Mucosa of gallbladder (tissue), 1 donor: Measurements from ENCODE around the gene TMEM236. TPM values are rescaled to one million over a fixed set of nuclear protein-coding genes. Genes with fewer than 3 reads are reported as not detected.
"Not testable (repeated sequence)": the region's sequence is repeated elsewhere in the genome, so short reads cannot be mapped to it uniquely, and the experiment has no call there.

Experiments used
- DNase-seq: peaks from one replicate; pipeline ENCODE4 v3.0.0-alpha.2; 2020; ENCODE audit warnings: low spot score
- total RNA-seq: library from RNA; stranded (reverse); gene quantifications from one replicate; pipeline ENCODE4 v1.2.1, GENCODE V29; 2021
- donor health status: DM: no; HTN: no; CAD: no.

TMEM236 gene, protein sequence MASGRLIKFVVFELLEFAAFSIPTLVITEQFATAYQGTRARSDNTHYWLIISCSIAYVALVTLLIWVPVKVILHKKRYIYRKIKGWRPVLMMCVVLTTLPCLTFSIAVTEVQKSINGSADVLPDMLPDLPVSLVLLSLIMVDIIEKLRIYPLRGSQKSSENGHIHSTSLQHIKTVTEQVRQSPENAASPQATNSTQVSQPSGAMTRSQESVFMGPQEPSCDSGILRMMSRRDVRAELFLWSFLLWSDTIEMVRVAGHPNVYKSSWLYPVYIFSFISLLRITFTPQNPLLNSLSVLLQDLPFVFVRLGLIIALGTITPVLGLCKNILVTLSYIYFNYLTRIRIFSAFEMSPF
- 0.46 TPM for total RNA-seq

- no peak for DNase-seq
Observed at GRCh38 chr10:17751781-17752445, at the start of gene TMEM236. TMEM236 (plus strand) TSS chr10:17752201; CDS start chr10:17752296, 95 bp downstream.

- no peak for DNase-seq
Observed at GRCh38 chr10:17703706-17704105, 48.3 kb upstream of the TMEM236 start.

DNA sequence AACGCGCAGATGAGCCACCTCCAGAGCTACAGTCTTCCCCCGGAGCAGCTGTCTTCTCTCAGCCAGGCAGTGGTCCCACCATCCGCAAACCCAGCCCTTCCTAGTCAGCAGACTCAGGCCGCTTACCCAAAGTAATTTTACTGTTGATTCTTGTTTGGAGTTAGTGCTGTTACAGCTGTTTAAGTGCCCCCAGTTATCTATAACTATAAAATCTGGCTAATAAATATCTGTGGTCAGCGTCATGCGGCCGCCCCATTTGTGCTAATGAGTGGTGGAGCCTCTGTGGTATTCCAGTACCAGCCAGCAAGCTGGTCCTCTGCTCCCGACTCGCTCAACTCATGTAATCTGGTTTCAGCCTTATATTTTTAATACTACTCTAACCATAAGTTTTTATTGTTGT, 43.2 kb upstream of the TMEM236 start:
- no peak for DNase-seq

GRCh38 chr10:17709492-17709891, 42.5 kb upstream of the TMEM236 start:
- no peak for DNase-seq

DNA sequence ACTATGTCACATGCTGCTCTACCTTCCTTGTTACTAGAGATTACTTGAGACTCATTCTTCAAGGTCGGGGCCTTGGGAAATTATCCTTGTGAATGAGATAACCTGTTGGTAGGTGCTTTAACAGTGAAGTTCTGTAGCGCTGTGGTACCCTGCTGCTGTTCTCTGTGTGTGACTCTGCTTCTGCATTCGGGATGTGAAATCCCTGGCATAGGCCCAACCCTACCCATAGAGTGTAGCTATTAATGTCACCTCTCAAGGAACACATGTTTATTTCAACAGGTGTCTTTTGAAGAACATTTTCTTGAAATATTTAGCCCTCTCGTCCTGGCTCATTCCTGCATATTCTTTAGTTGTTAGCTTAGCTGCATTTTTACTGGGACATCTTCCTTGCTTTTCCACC, 41.8 kb upstream of the TMEM236 start:
- DNase-seq, result no peak

- DNase-seq, result no peak
Observed at GRCh38 chr10:17712053-17712452, 39.9 kb upstream of the TMEM236 start.

- DNase-seq, result no peak
Observed at GRCh38 chr10:17712717-17713471, 39.1 kb upstream of the TMEM236 start.

DNA sequence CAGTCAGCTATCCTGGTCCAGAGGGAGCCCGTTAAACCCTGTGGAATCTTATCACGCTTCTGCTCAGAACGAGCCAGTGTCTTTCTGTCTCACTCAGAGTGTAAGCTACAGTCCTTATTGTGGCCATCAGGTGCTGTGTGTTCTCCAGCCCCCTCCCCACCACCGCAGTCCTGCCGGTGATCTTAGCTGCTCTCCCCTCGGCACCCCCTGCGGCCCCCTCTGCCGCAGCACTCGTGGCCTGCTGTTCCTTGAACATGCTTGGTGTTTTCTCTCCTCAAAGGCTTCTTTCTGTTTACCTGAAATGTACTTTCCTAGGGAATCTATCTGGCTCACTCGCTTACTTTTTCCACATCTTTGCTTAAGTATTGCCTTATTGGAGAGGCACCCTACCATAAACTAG, 38.2 kb upstream of the TMEM236 start:
- no peak for DNase-seq

GRCh38 chr10:17716161-17716560, 35.8 kb upstream of the TMEM236 start:
- DNase-seq, result no peak

- not testable (repeated sequence) for DNase-seq
Observed at GRCh38 chr10:17722317-17723014, 29.5 kb upstream of the TMEM236 start.

DNA sequence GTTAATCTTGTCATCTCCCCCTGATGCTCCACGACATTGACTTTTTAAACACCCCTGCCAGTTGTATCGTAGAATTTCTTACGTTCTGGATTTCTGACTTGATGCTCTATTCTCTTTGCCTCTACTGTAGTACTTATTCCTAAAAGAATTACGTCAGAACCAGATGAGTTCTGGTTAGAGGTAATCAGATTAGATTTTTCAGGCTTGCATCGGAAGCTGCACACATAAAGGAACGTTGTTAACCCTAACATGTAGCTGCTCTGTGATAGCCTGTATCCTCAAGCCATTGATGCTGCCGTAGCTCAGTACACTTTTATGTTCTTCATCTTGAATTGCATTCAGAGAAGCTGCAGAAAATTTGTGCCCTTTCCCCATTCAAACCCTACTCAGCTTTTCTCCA, 26.3 kb upstream of the TMEM236 start:
- DNase-seq, result no peak

- no peak for DNase-seq
Observed at GRCh38 chr10:17729630-17730029, 22.4 kb upstream of the TMEM236 start.

GRCh38 chr10:17730667-17731066, 21.3 kb upstream of the TMEM236 start:
- DNase-seq, result no peak

- DNase-seq, result no peak
Observed at GRCh38 chr10:17731331-17732020, 20.5 kb upstream of the TMEM236 start.

DNA sequence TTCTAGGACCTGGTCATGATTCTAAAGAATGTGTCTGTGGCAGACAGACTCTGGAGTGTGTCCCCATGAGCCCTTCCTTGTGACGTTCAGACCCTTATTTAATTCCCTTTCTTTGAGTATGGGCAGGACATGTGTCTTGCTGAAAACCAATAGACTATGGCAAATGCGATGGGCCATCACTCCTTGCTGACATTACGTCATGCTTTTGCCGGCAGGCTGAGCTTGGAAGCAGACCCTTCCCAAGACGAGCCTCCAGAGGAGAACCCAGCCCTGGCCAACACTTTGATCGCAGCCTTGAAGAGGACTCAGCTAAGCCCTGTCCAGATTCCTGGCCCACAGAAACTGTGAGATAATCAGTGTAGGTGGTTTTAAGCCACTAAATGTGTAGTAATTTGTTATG, 18.4 kb upstream of the TMEM236 start:
- DNase-seq, result no peak

DNA sequence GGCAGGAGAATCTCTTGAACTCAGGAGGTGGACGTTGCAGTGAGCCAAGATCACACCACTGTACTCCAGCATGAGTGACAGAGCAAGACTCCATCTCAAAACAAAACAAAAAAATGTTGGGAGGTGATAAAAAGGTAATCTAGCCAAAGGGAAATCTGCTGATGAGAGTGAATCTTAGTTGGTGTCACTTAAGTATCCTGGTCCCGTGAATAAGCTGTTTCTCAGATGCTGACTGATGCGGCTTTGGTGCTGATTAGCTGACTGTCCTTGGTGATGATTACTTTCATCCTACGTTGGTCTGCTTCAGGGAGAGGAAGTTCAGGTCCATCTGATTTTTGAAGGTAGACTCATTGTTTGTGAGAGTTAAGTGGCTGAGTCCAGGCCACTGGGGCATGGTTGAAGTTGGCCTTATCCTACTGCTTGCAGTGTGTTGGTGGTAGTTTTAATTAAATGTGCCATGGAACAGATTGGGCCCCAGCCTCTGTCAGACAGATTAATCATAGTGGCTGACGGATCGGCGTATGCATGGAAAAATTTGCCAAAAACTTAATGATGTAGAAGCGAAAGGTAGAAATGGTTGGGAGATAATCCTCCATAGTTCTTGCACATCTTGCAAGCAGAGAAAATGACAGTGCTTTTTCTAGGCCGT, 17.4 kb upstream of the TMEM236 start:
- DNase-seq, result no peak

- no peak for DNase-seq
Observed at GRCh38 chr10:17735166-17735941, 16.6 kb upstream of the TMEM236 start.

DNA sequence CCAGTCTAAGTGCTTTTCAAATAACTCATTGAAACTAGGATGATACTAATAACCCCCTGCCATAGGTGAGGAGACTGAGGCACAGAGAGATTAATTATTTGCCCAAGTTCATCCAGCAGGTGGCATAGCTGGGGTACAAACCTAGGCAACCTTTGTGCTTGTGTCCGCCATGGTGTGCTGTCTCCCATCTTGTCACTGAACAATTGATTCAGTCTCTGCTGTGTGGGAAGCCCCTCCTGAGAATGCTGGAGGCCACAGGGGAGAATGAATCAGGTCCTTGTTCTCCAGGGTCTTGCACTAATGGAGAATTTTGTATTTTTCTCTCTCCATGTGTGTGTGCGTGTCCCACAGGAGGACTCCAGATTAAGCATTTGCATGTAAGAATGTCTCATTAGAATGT, 15.8 kb upstream of the TMEM236 start:
- DNase-seq, result no peak

DNA sequence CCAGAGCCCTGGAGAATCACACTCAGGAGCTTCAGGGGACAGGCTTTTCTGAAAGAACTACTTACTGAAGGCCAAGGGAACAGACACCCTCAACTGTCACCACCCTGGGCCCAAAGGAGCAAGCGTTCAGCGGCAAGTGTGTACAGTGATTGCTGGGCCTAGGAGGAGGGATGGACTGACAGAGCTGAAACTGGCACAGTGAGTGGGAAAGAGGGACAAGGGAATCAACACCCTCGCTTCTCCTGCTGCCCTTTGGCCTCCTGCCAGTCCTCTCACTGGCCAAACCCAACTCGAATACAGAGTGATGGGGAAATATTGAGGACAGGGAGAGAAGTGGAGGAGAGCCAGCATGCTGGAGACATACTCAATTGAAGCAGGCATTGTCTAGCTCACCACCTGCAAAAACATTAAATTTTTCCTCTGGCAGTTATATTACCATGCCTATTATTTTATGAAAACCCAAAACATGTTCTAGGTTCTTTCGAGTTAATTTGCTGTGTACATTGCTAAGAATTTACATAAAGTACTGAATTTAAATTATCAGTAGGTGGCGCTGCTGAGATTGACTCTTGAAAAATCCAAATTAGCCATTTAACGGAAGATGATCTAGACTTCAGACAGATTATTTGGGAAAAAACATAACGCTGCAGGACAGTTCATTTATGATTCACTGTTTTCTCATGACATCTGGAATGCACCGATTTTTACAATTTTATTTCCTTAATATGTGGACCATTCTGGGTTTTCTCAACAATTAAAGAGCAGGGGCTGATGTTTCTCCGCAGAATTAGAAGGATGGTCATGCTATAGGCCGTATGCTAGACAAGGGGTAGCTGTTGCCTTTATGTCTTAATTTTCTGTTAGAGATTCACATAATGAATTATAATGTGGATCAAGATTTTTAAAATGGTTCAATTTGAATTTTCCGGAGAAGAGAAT, 14.7 kb upstream of the TMEM236 start:
- no peak for DNase-seq
